Measurements from ENCODE around the gene BAIAP2L1.

GRCh38 chr7:98283887-98284222 is 117.0 kb downstream of the BAIAP2L1 start:
- TF ChIP-seq, protein P1, sequence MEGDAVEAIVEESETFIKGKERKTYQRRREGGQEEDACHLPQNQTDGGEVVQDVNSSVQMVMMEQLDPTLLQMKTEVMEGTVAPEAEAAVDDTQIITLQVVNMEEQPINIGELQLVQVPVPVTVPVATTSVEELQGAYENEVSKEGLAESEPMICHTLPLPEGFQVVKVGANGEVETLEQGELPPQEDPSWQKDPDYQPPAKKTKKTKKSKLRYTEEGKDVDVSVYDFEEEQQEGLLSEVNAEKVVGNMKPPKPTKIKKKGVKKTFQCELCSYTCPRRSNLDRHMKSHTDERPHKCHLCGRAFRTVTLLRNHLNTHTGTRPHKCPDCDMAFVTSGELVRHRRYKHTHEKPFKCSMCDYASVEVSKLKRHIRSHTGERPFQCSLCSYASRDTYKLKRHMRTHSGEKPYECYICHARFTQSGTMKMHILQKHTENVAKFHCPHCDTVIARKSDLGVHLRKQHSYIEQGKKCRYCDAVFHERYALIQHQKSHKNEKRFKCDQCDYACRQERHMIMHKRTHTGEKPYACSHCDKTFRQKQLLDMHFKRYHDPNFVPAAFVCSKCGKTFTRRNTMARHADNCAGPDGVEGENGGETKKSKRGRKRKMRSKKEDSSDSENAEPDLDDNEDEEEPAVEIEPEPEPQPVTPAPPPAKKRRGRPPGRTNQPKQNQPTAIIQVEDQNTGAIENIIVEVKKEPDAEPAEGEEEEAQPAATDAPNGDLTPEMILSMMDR (IDR thresholded peaks at IDR 0.05; ENCODE audit: insufficient read depth, low read depth, low read length) = no peak
- no peak for TF ChIP-seq EZH2 (IDR thresholded peaks at IDR 0.05; ENCODE audit: insufficient read depth, low read length)
